ENCODE data around the gene RFLNA.
A peak's percentile ranks its signal among the peaks of the same experiment; 100 is the strongest.

The RFLNA gene

DNA sequence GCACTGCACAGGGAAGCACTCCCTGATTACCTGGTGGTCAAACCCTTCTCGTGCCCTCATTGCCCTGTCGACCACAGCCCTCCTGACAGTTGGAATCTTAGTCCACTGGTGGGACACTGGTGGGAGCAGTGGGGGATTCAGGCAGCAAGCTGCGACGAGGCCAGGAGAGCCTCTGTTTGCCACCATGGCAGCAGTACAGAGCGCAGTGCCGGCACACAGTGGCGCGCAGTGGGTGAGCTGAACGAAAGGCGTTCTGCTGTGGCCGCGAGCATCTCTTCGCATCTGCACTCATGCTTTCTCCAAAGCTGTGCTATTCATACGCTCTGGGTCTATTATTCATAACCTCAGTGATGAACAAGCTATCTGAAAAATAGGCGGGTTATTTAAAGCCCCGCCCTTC lies 14.3 kb downstream of the RFLNA start:
- Histone ChIP-seq H3K4me1 (peaks cover 0 to 23% (median 6%) of the 10 kb centered on the region in 10 experiments; a peak in 7 of 20 replicates), H3K9me3 (replicated peaks in 1 of 11) (no peaks in the 10 kb centered on the region), H3K4me2 (no peak overlapping the region), H3K27me3 (no peaks in the 10 kb centered on the region; a peak in 1 of 22 replicates), H4K20me1 (no peaks in the 10 kb centered on the region; a peak in 2 of 22 replicates), H3K9ac (no peak overlapping the region), H3K4me3 (no peak overlapping the region), H3K27ac (no peak overlapping the region), H3K36me3 (no peaks in the 10 kb centered on the region)
- no peak for TF ChIP-seq Cebpa-rat (IDR thresholded peaks at IDR 0.05)

DNA sequence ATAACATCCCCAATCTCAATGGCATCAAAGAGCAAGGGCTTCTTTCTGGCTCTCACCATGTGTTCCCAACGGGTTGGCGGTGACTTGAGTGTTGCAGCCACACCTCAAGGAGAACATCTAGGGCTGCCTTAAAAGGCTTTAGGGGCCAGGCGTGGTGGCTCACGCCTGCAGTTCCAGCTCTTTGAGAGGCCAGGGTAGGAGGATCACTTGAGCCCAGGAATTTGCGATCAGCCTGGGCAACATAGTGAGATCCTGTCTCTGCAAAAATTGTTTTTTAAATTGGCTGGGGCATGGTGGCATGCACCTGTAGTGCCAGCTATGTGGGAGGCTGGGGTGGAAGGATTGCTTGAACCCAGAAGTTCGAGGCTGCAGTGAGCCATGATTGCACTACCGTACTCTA lies 14.9 kb downstream of the RFLNA start:
- no peak overlapping the region for H3K4me2 ChIP-seq
- no peaks in the 10 kb centered on the region; a peak in 1 of 22 replicates for H3K27me3 ChIP-seq
- H3K36me3 ChIP-seq, result no peaks in the 10 kb centered on the region
- peaks cover 0 to 23% (median 6%) of the 10 kb centered on the region in 10 experiments; a peak in 7 of 20 replicates for H3K4me1 ChIP-seq
- TF ChIP-seq Cebpa-rat (IDR thresholded peaks at IDR 0.05), result no peak
- H3K4me3 ChIP-seq, result no peak overlapping the region
- H3K9me3 ChIP-seq (replicated peaks in 1 of 11), result no peaks in the 10 kb centered on the region
- H4K20me1 ChIP-seq, result no peaks in the 10 kb centered on the region; a peak in 3 of 22 replicates
- H3K9ac ChIP-seq, result no peak overlapping the region
- H3K27ac ChIP-seq, result no peak overlapping the region

DNA sequence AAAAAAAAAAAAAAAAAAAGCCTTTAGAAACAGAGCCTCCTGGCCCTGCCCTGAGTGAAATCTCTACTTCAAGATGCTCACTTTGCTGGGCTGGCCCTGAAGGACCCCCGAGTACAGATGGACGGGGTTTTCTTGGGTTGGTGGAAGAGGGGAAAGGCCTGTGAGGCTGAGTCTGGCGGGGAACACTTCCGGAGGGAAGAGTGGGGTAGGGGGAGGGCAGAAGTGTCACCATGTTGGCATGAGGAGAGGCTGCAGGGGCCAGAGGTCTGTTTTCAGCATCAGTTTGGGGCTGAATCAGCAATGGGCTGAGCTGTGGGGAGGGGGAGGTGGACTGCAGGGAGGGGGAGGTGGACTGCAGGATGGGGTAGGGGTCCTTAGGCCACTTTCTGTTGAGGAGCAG lies 15.3 kb downstream of the RFLNA start:
- Histone ChIP-seq H3K27me3 (no peaks in the 10 kb centered on the region), H4K20me1 (no peaks in the 10 kb centered on the region; a peak in 3 of 22 replicates), H3K4me3 (no peak overlapping the region), H3K9ac (no peak overlapping the region), H3K4me2 (no peak overlapping the region), H3K4me1 (peaks cover 0 to 23% (median 6%) of the 10 kb centered on the region in 10 experiments; a peak in 7 of 20 replicates), H3K9me3 (replicated peaks in 1 of 11) (no peaks in the 10 kb centered on the region), H3K27ac (no peak overlapping the region), H3K36me3 (no peaks in the 10 kb centered on the region)
- TF ChIP-seq Cebpa-rat (IDR thresholded peaks at IDR 0.05), result no peak

DNA sequence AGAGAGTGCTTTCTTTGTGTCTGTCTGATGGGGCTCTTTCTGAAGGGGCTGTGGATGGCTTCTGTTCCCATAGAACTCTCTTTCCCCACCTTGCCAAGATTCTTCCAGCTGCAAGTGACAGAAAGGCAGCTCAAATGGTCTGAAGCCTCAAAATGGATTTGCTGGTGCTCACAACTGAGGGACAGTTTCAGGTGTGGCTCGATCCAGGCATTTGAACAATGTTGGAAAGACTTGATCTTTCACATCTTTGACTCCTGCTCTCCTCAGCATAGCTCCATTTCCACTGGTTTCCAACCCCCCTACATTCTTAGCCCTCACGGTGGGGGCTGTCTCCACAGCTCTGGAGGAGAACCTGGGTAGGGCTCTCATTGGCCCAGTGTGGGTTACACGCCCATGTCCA lies 15.9 kb downstream of the RFLNA start:
- Histone ChIP-seq H3K27me3 (no peaks in the 10 kb centered on the region), H4K20me1 (no peaks in the 10 kb centered on the region; a peak in 3 of 22 replicates), H3K9ac (no peak overlapping the region), H3K4me3 (no peak overlapping the region), H3K27ac (no peak overlapping the region), H3K9me3 (replicated peaks in 1 of 11) (no peaks in the 10 kb centered on the region), H3K4me2 (0 out of 22 replicates have a peak overlapping the region, but pooled peaks of 1 of the 11 experiments have one; percentile 18), H3K36me3 (no peaks in the 10 kb centered on the region), H3K4me1 (peaks cover 0 to 23% (median 6%) of the 10 kb centered on the region in 10 experiments; a peak in 7 of 20 replicates)
- no peak for TF ChIP-seq Cebpa-rat (IDR thresholded peaks at IDR 0.05)

DNA sequence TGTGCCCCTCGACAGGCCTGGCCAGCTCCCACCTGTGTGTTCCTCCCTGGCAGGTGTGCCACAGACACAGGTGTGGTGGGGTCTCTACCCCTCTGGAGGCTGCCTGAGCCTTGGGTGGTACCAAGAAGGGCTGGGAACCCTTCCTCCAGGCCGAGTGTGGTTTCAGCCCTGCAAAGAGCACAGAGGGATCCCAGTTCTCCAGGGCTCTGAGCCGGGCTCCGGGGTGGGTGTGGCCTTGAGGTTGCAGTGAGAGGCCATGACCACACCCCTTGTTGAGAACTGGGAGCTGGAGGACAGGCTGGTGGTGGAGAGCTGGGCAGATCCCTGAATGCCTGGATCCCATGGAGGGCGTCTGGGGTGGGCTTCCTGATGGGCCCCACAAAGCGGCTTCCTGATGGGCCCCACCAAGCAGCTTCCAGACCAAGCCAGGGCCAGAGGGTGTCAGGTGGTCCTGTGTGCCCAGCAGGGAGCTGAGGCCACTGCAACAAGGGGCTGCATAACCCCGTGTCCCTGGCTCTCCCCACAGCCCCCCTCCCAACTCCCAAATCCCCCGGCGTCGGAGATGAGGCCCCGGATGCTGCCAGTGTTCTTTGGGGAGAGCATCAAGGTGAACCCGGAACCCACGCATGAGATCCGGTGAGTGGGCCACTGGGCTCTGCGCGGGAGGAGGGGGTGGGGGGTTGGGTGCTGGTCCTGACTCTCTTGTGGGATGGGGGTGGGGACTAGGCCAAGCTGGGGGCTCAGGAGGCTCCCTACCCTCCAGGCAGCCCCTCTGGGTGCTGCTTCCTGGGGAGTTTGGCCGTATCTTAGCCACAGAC lies 16.6 kb downstream of the RFLNA start:
- no peaks in the 10 kb centered on the region; a peak in 3 of 22 replicates for H4K20me1 ChIP-seq
- no peak overlapping the region for H3K27ac ChIP-seq
- peaks cover 0 to 23% (median 6%) of the 10 kb centered on the region in 10 experiments; a peak in 7 of 20 replicates for H3K4me1 ChIP-seq
- H3K9me3 ChIP-seq (replicated peaks in 1 of 11), result no peaks in the 10 kb centered on the region
- H3K4me3 ChIP-seq, result no peak overlapping the region
- no peaks in the 10 kb centered on the region for H3K36me3 ChIP-seq
- H3K27me3 ChIP-seq, result no peaks in the 10 kb centered on the region
- H3K4me2 ChIP-seq, result peak overlapping the region in 2 of 11 experiments; percentile 17 to 18; a peak in 3 of 22 replicates
- H3K9ac ChIP-seq, result no peak overlapping the region
- TF ChIP-seq Cebpa-rat (IDR thresholded peaks at IDR 0.05), result no peak

DNA sequence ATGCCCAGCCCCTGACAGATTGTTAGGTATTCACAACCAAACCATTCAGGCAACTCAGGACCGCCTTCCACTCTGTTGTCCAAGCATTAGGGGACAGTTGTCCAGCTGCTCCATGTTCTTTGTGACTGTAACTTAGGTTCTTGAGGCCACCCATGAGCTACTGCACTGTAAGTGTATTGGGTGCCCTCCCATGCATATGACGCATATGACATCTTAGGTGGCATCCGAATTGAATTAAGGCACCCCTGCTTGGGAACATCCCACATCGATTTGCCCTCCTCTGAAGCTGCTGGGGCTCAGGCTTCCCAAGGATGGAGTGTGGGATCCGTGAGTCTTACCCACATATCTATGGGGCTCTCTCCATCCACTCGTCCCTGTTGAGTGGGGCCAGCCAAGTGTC lies 17.7 kb downstream of the RFLNA start:
- H3K4me3 ChIP-seq, result no peak overlapping the region
- no peak overlapping the region for H3K9ac ChIP-seq
- H3K36me3 ChIP-seq, result no peaks in the 10 kb centered on the region
- H3K4me1 ChIP-seq, result peaks cover 0 to 15% (median 2%) of the 10 kb centered on the region in 10 experiments; a peak in 5 of 20 replicates
- TF ChIP-seq Cebpa-rat (IDR thresholded peaks at IDR 0.05), result no peak
- no peaks in the 10 kb centered on the region for H3K27me3 ChIP-seq
- H3K9me3 ChIP-seq (replicated peaks in 1 of 11), result no peaks in the 10 kb centered on the region
- no peaks in the 10 kb centered on the region; a peak in 3 of 22 replicates for H4K20me1 ChIP-seq
- H3K27ac ChIP-seq, result no peak overlapping the region
- H3K4me2 ChIP-seq, result no peak overlapping the region

DNA sequence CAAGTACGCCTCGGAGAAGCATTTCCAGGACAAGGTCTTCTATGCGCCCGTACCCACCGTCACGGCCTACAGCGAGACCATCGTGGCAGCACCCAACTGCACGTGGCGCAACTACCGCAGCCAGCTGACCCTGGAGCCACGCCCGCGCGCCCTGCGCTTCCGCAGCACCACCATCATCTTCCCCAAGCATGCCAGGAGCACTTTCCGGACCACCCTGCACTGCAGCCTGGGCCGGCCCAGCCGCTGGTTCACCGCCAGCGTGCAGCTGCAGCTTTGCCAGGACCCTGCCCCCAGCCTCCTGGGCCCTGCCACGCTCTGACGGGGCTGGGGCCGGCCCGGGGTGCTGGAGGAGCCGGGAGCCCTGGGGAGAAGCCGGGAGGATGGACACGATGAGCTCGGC lies 19.3 kb downstream of the RFLNA start:
- no peak overlapping the region for H3K9ac ChIP-seq
- TF ChIP-seq Cebpa-rat (IDR thresholded peaks at IDR 0.05), result no peak
- peaks cover 0 to 14% (median 2%) of the 10 kb centered on the region in 10 experiments; a peak in 5 of 20 replicates for H3K4me1 ChIP-seq
- peaks cover 0 to 4% (median 0%) of the 10 kb centered on the region in 11 experiments; a peak in 4 of 22 replicates for H4K20me1 ChIP-seq
- H3K36me3 ChIP-seq, result no peaks in the 10 kb centered on the region
- H3K27ac ChIP-seq, result no peak overlapping the region
- no peak overlapping the region for H3K4me2 ChIP-seq
- H3K27me3 ChIP-seq, result no peaks in the 10 kb centered on the region
- H3K4me3 ChIP-seq, result no peak overlapping the region
- no peaks in the 10 kb centered on the region for H3K9me3 ChIP-seq (replicated peaks in 1 of 11)

DNA sequence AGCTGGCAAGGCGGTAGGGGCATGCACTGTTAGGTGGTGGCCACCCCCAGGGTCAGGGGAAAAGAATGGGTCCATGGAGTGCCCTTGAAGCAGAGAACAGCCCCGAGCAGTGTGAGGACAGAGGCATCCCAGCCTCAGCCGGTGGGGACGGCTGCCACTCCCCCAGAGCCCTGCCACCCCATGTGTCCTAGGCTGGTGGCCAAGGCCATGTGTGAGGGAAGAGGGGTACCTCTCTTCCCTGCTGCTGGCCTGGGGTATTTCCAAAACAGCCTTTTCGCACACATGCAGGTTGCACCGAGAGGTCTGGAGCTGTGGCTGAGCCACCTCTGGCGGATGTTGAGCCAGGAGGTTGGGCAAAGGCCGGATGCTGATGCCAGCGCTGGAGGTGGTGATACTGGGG lies 19.9 kb downstream of the RFLNA start:
- H3K9me3 ChIP-seq (replicated peaks in 1 of 11), result no peaks in the 10 kb centered on the region
- peaks cover 0 to 4% (median 0%) of the 10 kb centered on the region in 11 experiments; a peak in 4 of 22 replicates for H4K20me1 ChIP-seq
- H3K4me2 ChIP-seq, result no peak overlapping the region
- H3K4me3 ChIP-seq, result no peak overlapping the region
- no peaks in the 10 kb centered on the region for H3K27me3 ChIP-seq
- no peaks in the 10 kb centered on the region for H3K36me3 ChIP-seq
- H3K9ac ChIP-seq, result no peak overlapping the region; a peak in 1 of 22 replicates
- H3K27ac ChIP-seq, result no peak overlapping the region
- no peak for TF ChIP-seq Cebpa-rat (IDR thresholded peaks at IDR 0.05)
- peaks cover 0 to 14% (median 2%) of the 10 kb centered on the region in 10 experiments; a peak in 5 of 20 replicates for H3K4me1 ChIP-seq

DNA sequence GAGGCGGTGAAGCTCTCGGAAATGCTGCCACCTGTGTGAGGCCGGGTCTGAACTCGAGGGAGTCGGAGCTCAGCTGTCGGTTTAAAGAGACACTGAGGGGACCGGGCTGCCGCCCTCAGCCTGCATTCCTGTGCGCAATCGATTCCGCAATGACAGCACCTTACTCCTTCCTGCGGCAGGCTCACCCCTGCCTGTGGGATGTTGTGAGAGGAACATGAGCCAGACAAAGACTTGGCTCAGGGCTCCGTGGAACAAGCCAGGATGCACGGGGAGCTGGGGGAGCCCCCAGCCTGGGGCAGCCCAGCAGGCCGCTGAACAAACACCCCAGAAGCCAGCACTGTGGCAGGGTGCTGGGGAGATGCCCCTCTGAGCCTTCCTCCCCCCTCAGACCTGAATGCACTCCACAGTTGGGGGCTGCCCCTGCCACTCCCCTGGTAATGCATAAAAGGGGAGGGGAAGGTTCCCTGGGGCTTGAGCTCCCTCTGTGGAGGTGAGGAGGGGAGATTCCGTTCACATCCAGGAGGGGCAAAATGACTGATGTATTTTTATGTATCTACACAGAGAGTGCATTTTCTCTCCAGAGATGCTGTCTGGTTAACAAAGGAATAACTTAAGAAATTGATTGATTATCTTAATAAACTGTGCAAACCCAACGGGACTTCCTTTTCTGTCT lies 20.6 kb downstream of the RFLNA start:
- TF ChIP-seq Cebpa-rat (IDR thresholded peaks at IDR 0.05), result no peak
- Histone ChIP-seq H3K27ac (no peak overlapping the region), H3K4me3 (no peak overlapping the region), H3K4me2 (no peak overlapping the region), H4K20me1 (peaks cover 0 to 4% (median 0%) of the 10 kb centered on the region in 11 experiments; a peak in 4 of 22 replicates), H3K4me1 (peaks cover 0 to 14% (median 2%) of the 10 kb centered on the region in 10 experiments; a peak in 5 of 20 replicates), H3K9me3 (replicated peaks in 1 of 11) (no peaks in the 10 kb centered on the region), H3K36me3 (no peaks in the 10 kb centered on the region), H3K9ac (no peak overlapping the region; a peak in 1 of 22 replicates), H3K27me3 (no peaks in the 10 kb centered on the region)
